Activated CD4-positive, alpha-beta T cell treated with anti-CD3 and anti-CD28 coated beads for 24 hours (primary cell): ENCODE results near the gene CNTN2.

Source experiments
- DNase-seq, 2 donors: peaks; one replicate each; pipeline ENCODE4 v3.0.0-alpha.2; 2020; ENCODE audit warnings: low read depth in 2 of 2

The CNTN2 gene

DNA sequence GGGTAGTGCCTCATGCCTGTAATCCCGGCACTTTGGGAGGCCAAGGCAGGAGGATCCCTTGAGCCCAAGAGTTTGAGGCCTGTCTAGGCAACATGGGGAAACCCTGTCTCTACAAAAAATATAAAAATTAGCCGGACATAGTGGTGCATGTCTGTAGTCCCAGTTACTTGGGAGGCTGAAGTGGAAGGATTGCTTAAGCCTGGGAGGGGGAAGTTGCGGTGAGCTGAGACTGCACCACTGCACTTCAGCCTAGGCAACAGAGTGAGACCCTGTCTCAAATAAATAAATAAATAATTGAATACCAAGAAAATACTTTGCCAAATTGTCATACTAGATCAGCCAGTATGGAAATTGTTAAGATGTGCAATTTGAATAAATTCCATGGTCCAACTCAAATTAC, 84.6 kb downstream of the CNTN2 start:
- no peak for DNase-seq
